SU-DHL-6 (cell line): Measurements from ENCODE around the gene PTAR1.

Experiments used
- EZH2phosphoT487 ChIP-seq: fragments of 200-600 bp; sonication (generic), shearing (Covaris generic); conservative IDR thresholded peaks from 2 replicates; pipeline ENCODE4 v1.6.1; 2018; ENCODE audit warnings: mild to moderate bottlenecking, antibody characterized with exemption, low read length, moderate library complexity, mixed read lengths
- TF ChIP-seq, protein P1 (sequence below): fragments of 200-600 bp; sonication (generic); IDR thresholded peaks from one replicate; pipeline ENCODE4 v1.5.1; 2017; ENCODE audit warnings: antibody characterized with exemption, mild to moderate bottlenecking, low read length, moderate library complexity; ENCODE audit not compliant: insufficient read depth, poor library complexity, severe bottlenecking

DNA sequence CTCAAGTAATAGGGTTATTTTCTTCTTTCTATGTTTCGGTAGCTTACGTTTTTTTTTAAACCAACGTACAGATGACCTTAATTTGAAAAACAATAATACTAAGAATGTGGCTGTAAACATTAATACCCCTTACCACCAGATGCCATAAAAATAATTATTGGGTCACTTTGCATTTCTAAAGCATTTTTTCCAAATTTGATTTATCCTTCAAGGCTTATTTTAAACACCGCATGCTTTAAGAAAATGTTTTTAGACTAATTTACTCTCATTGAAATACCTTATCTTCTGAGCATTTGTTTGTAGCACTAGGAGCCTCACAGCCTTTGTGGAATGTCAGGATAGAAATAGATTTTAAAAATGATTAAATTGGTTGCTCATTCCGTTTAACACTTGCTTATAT, 81.9 kb downstream of the PTAR1 start:
- TF ChIP-seq, protein P1, sequence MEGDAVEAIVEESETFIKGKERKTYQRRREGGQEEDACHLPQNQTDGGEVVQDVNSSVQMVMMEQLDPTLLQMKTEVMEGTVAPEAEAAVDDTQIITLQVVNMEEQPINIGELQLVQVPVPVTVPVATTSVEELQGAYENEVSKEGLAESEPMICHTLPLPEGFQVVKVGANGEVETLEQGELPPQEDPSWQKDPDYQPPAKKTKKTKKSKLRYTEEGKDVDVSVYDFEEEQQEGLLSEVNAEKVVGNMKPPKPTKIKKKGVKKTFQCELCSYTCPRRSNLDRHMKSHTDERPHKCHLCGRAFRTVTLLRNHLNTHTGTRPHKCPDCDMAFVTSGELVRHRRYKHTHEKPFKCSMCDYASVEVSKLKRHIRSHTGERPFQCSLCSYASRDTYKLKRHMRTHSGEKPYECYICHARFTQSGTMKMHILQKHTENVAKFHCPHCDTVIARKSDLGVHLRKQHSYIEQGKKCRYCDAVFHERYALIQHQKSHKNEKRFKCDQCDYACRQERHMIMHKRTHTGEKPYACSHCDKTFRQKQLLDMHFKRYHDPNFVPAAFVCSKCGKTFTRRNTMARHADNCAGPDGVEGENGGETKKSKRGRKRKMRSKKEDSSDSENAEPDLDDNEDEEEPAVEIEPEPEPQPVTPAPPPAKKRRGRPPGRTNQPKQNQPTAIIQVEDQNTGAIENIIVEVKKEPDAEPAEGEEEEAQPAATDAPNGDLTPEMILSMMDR = no peak
- no peak for TF ChIP-seq EZH2phosphoT487
